IMR-90 (cell line): ENCODE data around the gene ZCCHC7. TPM values are rescaled to one million over a fixed set of nuclear protein-coding genes. Genes with fewer than 3 reads are reported as not detected.

ENCODE experiments used
- ATAC-seq: fragments of 200-7000 bp; cut with Tn5 transposase; 2 replicates; pipeline ENCODE4 v1.9.1; 2020; ENCODE audit warnings: low read depth, mild to moderate bottlenecking, moderate library complexity
- BruUV-seq: library from RNA; stranded (reverse); fragments of 400-500 nt; replicated peaks from 2 replicates; lab custom pipeline; 2021; lab: Mats Ljungman, UMichigan
- CTCF ChIA-PET: fragments of 300-600 bp; formaldehyde crosslinking; extraction: SDS; loops from one replicate; lab custom pipeline; 2021; ENCODE audit warnings: antibody characterized with exemption; lab: Yijun Ruan, JAX
- POLR2A ChIA-PET: fragments of 300-600 bp; sonication (Branson Sonifier 250); formaldehyde crosslinking; loops from one replicate; lab custom pipeline; 2022; ENCODE audit warnings: antibody characterized with exemption; ENCODE audit not compliant: unreplicated experiment; lab: Charles Lee
- DNase-seq: peaks from one replicate; pipeline ENCODE4 v3.0.0; 2013
- H2AFZ ChIP-seq: replicated peaks from 2 replicates; pipeline ENCODE3; 2013; ENCODE audit warnings: low read length, mild to moderate bottlenecking; ENCODE audit not compliant: poor library complexity
- H2AK5ac ChIP-seq: 2 replicates; pipeline ENCODE4 v1.6.1; 2013; ENCODE audit warnings: low read depth, low read length, inconsistent platforms
- H2AK9ac ChIP-seq: replicated peaks from 2 replicates; pipeline ENCODE3; 2013; ENCODE audit warnings: mild to moderate bottlenecking, low read depth, low read length, moderate library complexity; ENCODE audit not compliant: poor library complexity
- H2BK120ac ChIP-seq: 2 replicates; pipeline ENCODE4 v1.6.1; 2013; ENCODE audit warnings: low read depth, low read length, inconsistent platforms
- H2BK15ac ChIP-seq: 3 replicates; pipeline ENCODE4 v1.6.1; 2013; ENCODE audit warnings: low read depth, low read length, inconsistent platforms
- H2BK20ac ChIP-seq: 2 replicates; pipeline ENCODE4 v1.6.1; 2013; ENCODE audit warnings: low read depth, mild to moderate bottlenecking, inconsistent platforms, low read length, moderate library complexity
- H2BK5ac ChIP-seq: 2 replicates; pipeline ENCODE4 v1.6.1; 2013; ENCODE audit warnings: mild to moderate bottlenecking, low read depth, low read length, inconsistent platforms; ENCODE audit not compliant: poor library complexity, severe bottlenecking
- H3K14ac ChIP-seq: replicated peaks from 2 replicates; pipeline ENCODE4 v1.6.1; 2013; ENCODE audit warnings: low read depth, low read length, inconsistent platforms
- H3K18ac ChIP-seq: 2 replicates; pipeline ENCODE4 v1.6.1; 2013; ENCODE audit warnings: low read depth, low read length, control low read depth
- H3K23ac ChIP-seq: 2 replicates; pipeline ENCODE4 v1.6.1; 2013; ENCODE audit warnings: low read depth, low read length, inconsistent platforms
- H3K27ac ChIP-seq: 2 replicates; pipeline ENCODE4 v1.5.1; 2013; ENCODE audit warnings: mild to moderate bottlenecking, control low read depth, low read length; ENCODE audit not compliant: insufficient read depth
- H3K27me3 ChIP-seq: 2 replicates; pipeline ENCODE4 v1.6.1; 2013; ENCODE audit warnings: low read length; ENCODE audit not compliant: control insufficient read depth, insufficient read depth
- H3K36me3 ChIP-seq: 2 replicates; pipeline ENCODE4 v1.6.1; 2013; ENCODE audit warnings: low read length, mixed read lengths; ENCODE audit not compliant: control insufficient read depth, insufficient read depth
- H3K4ac ChIP-seq: 2 replicates; pipeline ENCODE4 v1.6.1; 2013; ENCODE audit warnings: low read depth, low read length, inconsistent platforms
- H3K4me1 ChIP-seq: 2 replicates; pipeline ENCODE4 v1.6.1; 2013; ENCODE audit warnings: low read length, mixed read lengths; ENCODE audit not compliant: control insufficient read depth, insufficient read depth
- H3K4me2 ChIP-seq: 2 replicates; pipeline ENCODE4 v1.6.1; 2013; ENCODE audit warnings: low read depth, mild to moderate bottlenecking, control low read depth, low read length, moderate library complexity
- H3K4me3 ChIP-seq: 2 replicates; pipeline ENCODE4 v1.5.1; 2013; ENCODE audit warnings: low read depth, mild to moderate bottlenecking, control low read depth, low read length, moderate library complexity; ENCODE audit not compliant: insufficient read depth
- H3K56ac ChIP-seq: 2 replicates; pipeline ENCODE4 v1.6.1; 2013; ENCODE audit warnings: low read length, inconsistent platforms; ENCODE audit not compliant: insufficient read depth; ENCODE audit errors: extremely low read depth
- H3K79me1 ChIP-seq, 2 experiments: 2 replicates each; pipeline ENCODE4 v1.6.1; 2013; ENCODE audit warnings: low read length in 2 of 2, inconsistent platforms in 1 of 2, low read depth in 1 of 2
- H3K9ac ChIP-seq: 2 replicates; pipeline ENCODE4 v1.6.1; 2013; ENCODE audit warnings: low read depth, low read length, control low read depth
- H3K9me1 ChIP-seq: 2 replicates; pipeline ENCODE4 v1.6.1; 2013; ENCODE audit warnings: low read length, inconsistent platforms; ENCODE audit not compliant: insufficient read depth
- H3K9me3 ChIP-seq: 2 replicates; pipeline ENCODE4 v1.6.1; 2013; ENCODE audit warnings: low read length; ENCODE audit not compliant: control insufficient read depth, insufficient read depth
- H4K20me1 ChIP-seq: 2 replicates; pipeline ENCODE4 v1.6.1; 2013; ENCODE audit warnings: low read length, inconsistent platforms; ENCODE audit not compliant: insufficient read depth
- H4K5ac ChIP-seq: 2 replicates; pipeline ENCODE4 v1.6.1; 2013; ENCODE audit warnings: mild to moderate bottlenecking, low read depth, low read length, control low read depth
- H4K8ac ChIP-seq, 2 experiments: 2 replicates each; pipeline ENCODE4 v1.6.1; 2013; ENCODE audit warnings: low read depth in 2 of 2, low read length in 2 of 2, control low read depth in 1 of 2, inconsistent platforms in 1 of 2
- H4K91ac ChIP-seq: 2 replicates; pipeline ENCODE4 v1.6.1; 2013; ENCODE audit warnings: low read depth, low read length, inconsistent platforms; ENCODE audit not compliant: insufficient read depth
- CHD1 ChIP-seq: IDR thresholded peaks from 2 replicates; pipeline ENCODE4 v1.6.1; 2012; ENCODE audit warnings: low read depth, low read length, improper control_type of control experiment
- MAZ ChIP-seq: IDR thresholded peaks from 2 replicates; pipeline ENCODE4 v1.6.1; 2012; ENCODE audit warnings: low read depth, mild to moderate bottlenecking, low read length, improper control_type of control experiment, moderate library complexity, borderline replicate concordance
- MXI1 ChIP-seq: IDR thresholded peaks from 2 replicates; pipeline ENCODE4 v1.6.1; 2012; ENCODE audit warnings: low read depth, mild to moderate bottlenecking, low read length, moderate library complexity, borderline replicate concordance
- NFE2L2 ChIP-seq: fragments of 150-350 bp; IDR thresholded peaks from 2 replicates; pipeline ENCODE4 v1.6.1; 2016; ENCODE audit warnings: low read depth, mild to moderate bottlenecking, low read length
- POLR2A ChIP-seq: IDR thresholded peaks from 2 replicates; pipeline ENCODE4 v1.6.1; 2012; ENCODE audit warnings: mild to moderate bottlenecking, low read depth, low read length
- RAD21 ChIP-seq: IDR thresholded peaks from 2 replicates; pipeline ENCODE4 v1.6.1; 2012; ENCODE audit warnings: low read length, improper control_type of control experiment
- WGBS, 2 experiments: methylation state at CpG; one replicate each; pipeline versions ENCODE4 v1.1.5 to v1.1.7; 2013; ENCODE audit warnings: missing lambda C conversion rate in 2 of 2; ENCODE audit not compliant: insufficient read length in 1 of 2; ENCODE audit errors: extremely low coverage in 2 of 2; 5-methylcytosine and 5-hydroxymethylcytosine counted together
- dilution Hi-C: fragments of 300-500 bp; cut with HindIII; formaldehyde crosslinking; loops from one replicate; pipeline ENCODE4 v1.14.3; 2018; ENCODE audit warnings: low sequenced_read_pairs; ENCODE audit not compliant: unreplicated experiment
- in situ Hi-C: fragments of 300-500 bp; cut with MboI; formaldehyde crosslinking; loops from 3 replicates; pipeline ENCODE4 v1.14.3; 2019; ENCODE audit warnings: low sequenced_read_pairs, inconsistent platforms, mixed read lengths
- intact Hi-C: fragments of 100-400 bp; cut with micrococcal nuclease; formaldehyde crosslinking; loops from 2 replicates; pipeline ENCODE4 v1.10.0; 2022
- polyA plus RNA-seq, 3 experiments: library from polyadenylated mRNA; depleted of rRNA; stranded (reverse); fragments of >200 nt; gene quantifications; 2 replicates each; pipeline ENCODE4 v1.2.3, GENCODE V29; 2012; ENCODE audit warnings: low replicate concordance in 1 of 3
- total RNA-seq: library from RNA; depleted of rRNA; stranded (reverse); fragments of >200 nt; gene quantifications from 2 replicates; pipeline ENCODE4 v1.2.3, GENCODE V29; 2012
- TF ChIP-seq, protein P1 (sequence below): conservative IDR thresholded peaks from 2 replicates; pipeline ENCODE4 v1.5.1; 2012; ENCODE audit warnings: mild to moderate bottlenecking, low read depth, low read length, improper control_type of control experiment
- TF ChIP-seq, protein P2 (sequence below): fragments of 150-350 bp; IDR thresholded peaks from 2 replicates; pipeline ENCODE4 v1.6.1; 2017; ENCODE audit warnings: mild to moderate bottlenecking, antibody characterized with exemption, low read length, low read depth

ZCCHC7 gene
- total and polyA plus RNA-seq, 2 of the 4 experiments (the other 2 are of a cell fraction): 13.6 to 28.7 TPM

DNA sequence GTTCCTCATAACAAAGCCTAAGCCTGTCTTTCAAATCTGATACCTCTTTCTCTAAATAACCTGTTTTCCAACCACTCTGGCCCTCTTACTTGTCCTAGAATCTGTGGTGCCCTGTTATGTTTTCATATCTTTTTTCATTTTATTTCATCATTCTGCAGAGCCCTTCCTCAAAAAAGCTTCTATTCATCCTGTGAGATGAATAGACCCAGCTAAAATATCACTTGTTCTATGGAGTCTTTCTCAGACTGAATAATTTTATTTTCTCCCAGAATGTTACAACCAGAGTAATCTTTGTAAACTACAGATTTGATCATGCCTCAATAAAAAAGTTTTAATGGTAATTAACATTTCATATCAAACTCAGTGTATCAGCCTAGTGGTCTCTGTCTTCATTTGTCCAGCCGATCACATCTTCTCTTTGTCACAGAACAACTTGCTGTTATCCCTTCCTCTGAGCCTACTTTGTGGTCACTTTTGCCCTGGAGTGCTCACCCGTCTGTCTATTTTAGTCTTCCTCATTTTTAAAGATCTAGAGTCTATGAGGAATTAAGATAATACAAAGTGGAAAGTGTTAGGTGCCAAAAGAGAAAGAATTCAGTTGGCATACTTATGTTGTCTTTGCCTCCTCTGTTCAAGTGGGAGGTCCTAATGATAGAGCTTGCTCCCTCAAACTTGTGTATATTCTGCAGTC lies 77.8 kb downstream of the ZCCHC7 start:
- no TSS peak for BruUV-seq
- H3K27ac ChIP-seq: no peak overlapping the region
- no peak for DNase-seq

More for the DNA sequence above, 77.8 kb downstream of the ZCCHC7 start:
- Histone ChIP-seq H3K4ac (no peak overlapping the region), H2BK20ac (no peak overlapping the region), H2AFZ (no peak overlapping the region), H2AK9ac (no peak overlapping the region), H2BK5ac (no peak overlapping the region), H2AK5ac (no peak overlapping the region), H3K23ac (no peak overlapping the region), H2BK15ac (no peak overlapping the region), H3K9ac (no peak overlapping the region), H3K18ac (no peak overlapping the region), H2BK120ac (no peak overlapping the region), H4K91ac (no peak overlapping the region), H3K14ac (no peak overlapping the region), H3K27me3 (no peaks in the 10 kb centered on the region), H3K9me3 (no peaks in the 10 kb centered on the region), H3K4me3 (no peak overlapping the region), H3K79me1 (peaks cover under 1 to 22% of the 10 kb centered on the region in 2 experiments; a peak in 3 of 4 replicates), H3K9me1 (no peaks in the 10 kb centered on the region), H4K20me1 (peaks cover 11% of the 10 kb centered on the region; the same call in 1 of the 2 replicates), H3K4me2 (no peak overlapping the region), H4K5ac (no peak overlapping the region), H4K8ac (no peak overlapping the region), H3K36me3 (no peaks in the 10 kb centered on the region), H3K56ac (no peak overlapping the region), H3K4me1 (peaks cover 5% of the 10 kb centered on the region)
- dilution Hi-C loops (no loop called here), intact Hi-C loops (no loop called here), in situ Hi-C loops (no loop called here)
- WGBS, 2 experiments: no CpG with 5 or more reads among the region's 2 CpGs
- ChIA-PET POLR2A (interaction anchor here (0.6 kb wide), 1 partner anchor 289 kb away, joined by 7 read pairs; no protein-coding TSS in a partner anchor), CTCF (no interaction called here)
- no peak for ATAC-seq
- TF ChIP-seq CHD1: no peak
- TF ChIP-seq, protein P1, sequence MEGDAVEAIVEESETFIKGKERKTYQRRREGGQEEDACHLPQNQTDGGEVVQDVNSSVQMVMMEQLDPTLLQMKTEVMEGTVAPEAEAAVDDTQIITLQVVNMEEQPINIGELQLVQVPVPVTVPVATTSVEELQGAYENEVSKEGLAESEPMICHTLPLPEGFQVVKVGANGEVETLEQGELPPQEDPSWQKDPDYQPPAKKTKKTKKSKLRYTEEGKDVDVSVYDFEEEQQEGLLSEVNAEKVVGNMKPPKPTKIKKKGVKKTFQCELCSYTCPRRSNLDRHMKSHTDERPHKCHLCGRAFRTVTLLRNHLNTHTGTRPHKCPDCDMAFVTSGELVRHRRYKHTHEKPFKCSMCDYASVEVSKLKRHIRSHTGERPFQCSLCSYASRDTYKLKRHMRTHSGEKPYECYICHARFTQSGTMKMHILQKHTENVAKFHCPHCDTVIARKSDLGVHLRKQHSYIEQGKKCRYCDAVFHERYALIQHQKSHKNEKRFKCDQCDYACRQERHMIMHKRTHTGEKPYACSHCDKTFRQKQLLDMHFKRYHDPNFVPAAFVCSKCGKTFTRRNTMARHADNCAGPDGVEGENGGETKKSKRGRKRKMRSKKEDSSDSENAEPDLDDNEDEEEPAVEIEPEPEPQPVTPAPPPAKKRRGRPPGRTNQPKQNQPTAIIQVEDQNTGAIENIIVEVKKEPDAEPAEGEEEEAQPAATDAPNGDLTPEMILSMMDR: no peak
- TF ChIP-seq MAZ: no peak
- TF ChIP-seq RAD21: no peak
- no peak for TF ChIP-seq MXI1
- TF ChIP-seq POLR2A: no peak
- no peak for TF ChIP-seq NFE2L2
- TF ChIP-seq, protein P2, sequence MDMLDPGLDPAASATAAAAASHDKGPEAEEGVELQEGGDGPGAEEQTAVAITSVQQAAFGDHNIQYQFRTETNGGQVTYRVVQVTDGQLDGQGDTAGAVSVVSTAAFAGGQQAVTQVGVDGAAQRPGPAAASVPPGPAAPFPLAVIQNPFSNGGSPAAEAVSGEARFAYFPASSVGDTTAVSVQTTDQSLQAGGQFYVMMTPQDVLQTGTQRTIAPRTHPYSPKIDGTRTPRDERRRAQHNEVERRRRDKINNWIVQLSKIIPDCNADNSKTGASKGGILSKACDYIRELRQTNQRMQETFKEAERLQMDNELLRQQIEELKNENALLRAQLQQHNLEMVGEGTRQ: no peak
